AG09309 (cell line): ENCODE results near the gene SETDB2.

Source experiments
- DNase-seq: peaks from one replicate; pipeline ENCODE4 v3.0.0-alpha.2; 2010; ENCODE audit warnings: low read depth
- H3K4me3 ChIP-seq: 2 replicates; pipeline ENCODE4 v1.5.1; 2011; ENCODE audit warnings: mild to moderate bottlenecking, low read depth, low read length, moderate library complexity; ENCODE audit not compliant: control insufficient read depth
- TF ChIP-seq, protein P1 (sequence below): IDR thresholded peaks from 2 replicates; pipeline ENCODE4 v1.5.1; 2011; ENCODE audit warnings: mild to moderate bottlenecking, low read depth, low read length, inconsistent platforms; ENCODE audit not compliant: insufficient read depth, control insufficient read depth; ENCODE audit errors: missing control alignments

Gene SETDB2

DNA sequence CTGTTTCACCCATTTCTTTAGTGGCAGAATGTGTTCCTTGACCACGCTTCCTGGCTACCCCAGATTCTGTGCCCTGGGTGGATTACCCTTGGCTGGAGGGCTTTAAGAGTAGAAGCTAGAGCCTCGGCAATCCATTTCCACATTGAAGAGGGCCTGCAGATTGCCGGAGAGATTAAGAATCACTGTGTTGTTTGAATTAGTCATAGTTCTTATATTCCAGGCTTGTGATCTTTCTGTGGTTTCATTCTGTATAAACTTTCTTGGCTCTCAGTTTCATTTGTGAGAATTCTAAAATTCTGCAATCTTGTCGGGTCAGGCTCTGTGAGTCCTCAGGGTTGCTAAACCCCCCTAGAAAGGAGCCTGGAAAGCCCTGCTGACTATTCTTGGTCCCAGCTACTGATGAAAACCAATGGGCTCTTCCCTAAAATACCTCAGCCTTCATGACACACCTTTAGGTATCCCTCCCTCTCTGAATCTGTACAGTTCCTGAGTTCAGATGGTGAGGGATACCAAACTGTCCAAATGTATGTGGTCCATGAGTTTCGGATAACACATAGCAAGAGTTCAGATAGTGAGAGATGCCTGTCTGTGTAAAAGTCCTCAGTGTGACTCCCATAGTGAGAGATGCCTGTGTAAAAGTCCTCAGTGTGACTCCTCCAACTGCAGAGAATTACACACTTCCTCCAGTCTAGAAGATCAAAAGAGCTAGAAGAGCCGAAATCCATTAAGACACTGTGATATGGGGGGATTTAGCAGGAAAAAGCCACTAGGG lies 56.0 kb downstream of the SETDB2 start:
- TF ChIP-seq, protein P1, sequence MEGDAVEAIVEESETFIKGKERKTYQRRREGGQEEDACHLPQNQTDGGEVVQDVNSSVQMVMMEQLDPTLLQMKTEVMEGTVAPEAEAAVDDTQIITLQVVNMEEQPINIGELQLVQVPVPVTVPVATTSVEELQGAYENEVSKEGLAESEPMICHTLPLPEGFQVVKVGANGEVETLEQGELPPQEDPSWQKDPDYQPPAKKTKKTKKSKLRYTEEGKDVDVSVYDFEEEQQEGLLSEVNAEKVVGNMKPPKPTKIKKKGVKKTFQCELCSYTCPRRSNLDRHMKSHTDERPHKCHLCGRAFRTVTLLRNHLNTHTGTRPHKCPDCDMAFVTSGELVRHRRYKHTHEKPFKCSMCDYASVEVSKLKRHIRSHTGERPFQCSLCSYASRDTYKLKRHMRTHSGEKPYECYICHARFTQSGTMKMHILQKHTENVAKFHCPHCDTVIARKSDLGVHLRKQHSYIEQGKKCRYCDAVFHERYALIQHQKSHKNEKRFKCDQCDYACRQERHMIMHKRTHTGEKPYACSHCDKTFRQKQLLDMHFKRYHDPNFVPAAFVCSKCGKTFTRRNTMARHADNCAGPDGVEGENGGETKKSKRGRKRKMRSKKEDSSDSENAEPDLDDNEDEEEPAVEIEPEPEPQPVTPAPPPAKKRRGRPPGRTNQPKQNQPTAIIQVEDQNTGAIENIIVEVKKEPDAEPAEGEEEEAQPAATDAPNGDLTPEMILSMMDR: no peak
- no peak overlapping the region for H3K4me3 ChIP-seq
- peak; percentile 35 for DNase-seq

DNA sequence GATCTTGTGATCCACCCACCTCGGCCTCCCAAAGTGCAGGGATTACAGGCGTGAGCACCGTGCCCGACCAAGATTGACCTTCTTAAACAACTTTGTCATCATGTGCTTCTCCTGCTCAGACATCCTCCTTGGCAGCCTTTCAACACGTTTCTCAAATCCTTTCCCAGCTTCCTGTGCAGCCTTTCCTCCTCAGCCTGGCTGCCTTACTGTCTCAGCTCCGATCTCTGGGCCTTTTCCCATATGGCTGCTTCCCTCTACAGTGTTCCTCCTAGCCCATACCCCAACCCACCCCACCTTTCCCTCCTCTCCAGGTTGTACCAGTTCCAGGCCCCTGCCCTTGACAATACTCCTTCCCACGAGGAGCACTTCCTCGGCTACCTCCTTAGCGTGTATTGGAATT lies 58.9 kb downstream of the SETDB2 start:
- no peak overlapping the region for H3K4me3 ChIP-seq
- DNase-seq: no peak
- TF ChIP-seq, protein P1: no peak

DNA sequence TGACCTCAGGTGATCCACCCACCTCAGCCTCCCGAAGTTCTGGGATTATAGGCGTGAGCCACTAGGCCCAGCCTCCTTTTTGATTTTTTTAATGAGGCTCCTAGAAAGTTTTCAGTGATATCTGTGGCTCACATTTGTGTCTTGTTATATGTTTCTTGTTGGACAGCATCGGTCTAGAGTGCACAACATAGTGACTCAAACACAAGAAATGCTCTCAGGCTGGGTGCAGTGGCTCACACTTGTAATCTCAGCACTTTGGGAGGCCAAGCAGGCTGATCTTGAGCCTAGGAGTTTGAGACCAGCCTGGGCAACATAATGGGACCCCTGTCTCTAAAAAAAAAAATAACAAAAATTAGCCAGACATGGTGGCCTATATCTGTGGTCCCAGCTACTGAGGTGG lies 59.9 kb downstream of the SETDB2 start:
- TF ChIP-seq, protein P1: no peak
- no peak for DNase-seq
- no peak overlapping the region for H3K4me3 ChIP-seq

DNA sequence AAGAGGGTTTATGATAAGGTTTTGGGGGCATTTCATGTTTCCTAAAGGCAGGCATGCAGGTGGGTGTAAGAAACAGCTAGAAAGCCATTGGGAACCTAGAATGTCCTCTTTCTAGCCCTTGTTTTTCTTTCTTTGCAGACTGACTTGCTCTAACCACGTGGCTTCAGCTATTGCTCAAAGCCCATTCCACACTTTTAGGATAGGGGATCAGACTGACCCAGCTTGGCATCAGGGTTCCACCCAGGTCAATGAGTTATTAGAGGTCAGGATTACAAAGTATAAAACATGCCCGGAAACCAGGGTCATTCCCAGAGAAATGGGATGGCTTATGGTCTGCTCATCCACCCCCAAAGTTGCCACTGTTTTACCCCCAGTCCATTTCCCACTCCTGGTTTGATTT lies 68.5 kb downstream of the SETDB2 start:
- TF ChIP-seq, protein P1: no peak
- H3K4me3 ChIP-seq: no peak overlapping the region

DNA sequence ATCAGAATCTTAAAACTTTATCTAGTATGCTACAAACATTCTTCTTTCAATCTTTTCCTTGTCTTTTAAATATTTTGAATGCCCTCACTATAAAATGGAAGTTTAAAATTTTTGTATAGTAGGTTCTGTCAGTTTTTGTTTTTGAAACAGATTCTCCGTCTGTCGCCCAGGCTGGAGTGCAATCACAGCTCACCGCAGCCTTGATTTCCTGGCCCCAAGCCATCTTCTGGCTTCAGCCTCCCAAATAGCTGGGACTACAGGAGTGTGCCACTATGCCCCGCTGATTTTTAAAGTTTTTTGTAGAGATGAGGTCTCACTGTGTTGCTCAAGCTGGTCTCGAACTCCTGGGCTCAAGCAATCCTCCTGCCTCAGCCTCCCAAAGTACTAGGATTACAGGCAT lies 72.4 kb downstream of the SETDB2 start:
- no peak for DNase-seq
- TF ChIP-seq, protein P1: no peak

More for the DNA sequence above, 68.5 kb downstream of the SETDB2 start:
- no peak for DNase-seq

DNA sequence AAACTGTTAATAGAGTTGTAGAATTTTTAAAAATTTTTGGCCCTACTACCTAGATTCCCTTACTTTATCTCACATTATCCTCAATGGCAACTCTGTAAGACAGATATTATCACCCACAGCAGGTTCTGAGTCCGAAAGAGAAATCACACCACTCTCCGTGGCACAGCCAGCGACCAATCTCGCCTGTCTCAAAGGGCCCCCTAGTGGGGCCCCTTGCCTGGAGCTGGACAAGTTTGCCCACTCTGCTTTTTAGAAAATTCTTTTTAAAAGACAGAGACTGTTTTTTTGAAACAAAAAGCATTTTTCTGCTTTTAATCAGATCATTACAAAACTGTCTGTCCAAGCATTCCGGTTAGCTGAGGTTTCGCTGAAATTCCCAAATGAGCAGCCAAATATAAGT lies 73.4 kb downstream of the SETDB2 start:
- TF ChIP-seq, protein P1: peak; percentile 64
- no peak for DNase-seq
- no peak overlapping the region for H3K4me3 ChIP-seq

More for the DNA sequence above, 72.4 kb downstream of the SETDB2 start:
- no peak overlapping the region for H3K4me3 ChIP-seq
